NCI-H1436 treated with DMSO at 0.1 percent for 48 hours (cell line): ENCODE results near the gene NSMF.

Experiments
- DNase-seq: peaks from one replicate; lab custom pipeline; 2025; lab: John Stamatoyannopoulos, UW

Gene NSMF

GRCh38 chr9:137445930-137446431 lies 13.2 kb downstream of the NSMF start:
- no peak for DNase-seq

- peak; percentile 9 for DNase-seq
These were observed 13.8 kb downstream of the NSMF start for GRCh38 chr9:137445275-137445807.

GRCh38 chr9:137444106-137444790 lies 14.9 kb downstream of the NSMF start:
- DNase-seq: no peak

- DNase-seq: no peak
These were observed 17.2 kb downstream of the NSMF start for GRCh38 chr9:137441935-137442321.

GRCh38 chr9:137441289-137441934 lies 17.7 kb downstream of the NSMF start, which contains the start of gene ENTPD8:
ENTPD8 (minus strand) TSS chr9:137441357; CDS start chr9:137438285, 3,072 bp downstream.
- DNase-seq: no peak

- no peak for DNase-seq
These were observed 19.9 kb downstream of the NSMF start for GRCh38 chr9:137439158-137439714.

GRCh38 chr9:137438591-137439157 lies 20.5 kb downstream of the NSMF start:
- no peak for DNase-seq

- no peak for DNase-seq
These were observed 21.2 kb downstream of the NSMF start for GRCh38 chr9:137437691-137438590.

GRCh38 chr9:137436761-137437600 lies 22.2 kb downstream of the NSMF start:
- DNase-seq: no peak

GRCh38 chr9:137435980-137436760 lies 23.0 kb downstream of the NSMF start:
- DNase-seq: no peak

- DNase-seq: no peak
These were observed 23.7 kb downstream of the NSMF start for GRCh38 chr9:137435381-137435891.

- DNase-seq: no peak
These were observed 24.4 kb downstream of the NSMF start for GRCh38 chr9:137434498-137435380.

GRCh38 chr9:137433916-137434431 lies 25.2 kb downstream of the NSMF start:
- DNase-seq: no peak

- no peak for DNase-seq
These were observed 25.7 kb downstream of the NSMF start for GRCh38 chr9:137433349-137433915.

- no peak for DNase-seq
These were observed 26.3 kb downstream of the NSMF start for GRCh38 chr9:137432687-137433348.

GRCh38 chr9:137431416-137431931 lies 27.7 kb downstream of the NSMF start:
- DNase-seq: no peak
